ENCODE measurements around the gene SNAP29.
"Not testable (repeated sequence)": the region's sequence is repeated elsewhere in the genome, so short reads cannot be mapped to it uniquely, and the experiment has no call there.

SNAP29 gene

DNA sequence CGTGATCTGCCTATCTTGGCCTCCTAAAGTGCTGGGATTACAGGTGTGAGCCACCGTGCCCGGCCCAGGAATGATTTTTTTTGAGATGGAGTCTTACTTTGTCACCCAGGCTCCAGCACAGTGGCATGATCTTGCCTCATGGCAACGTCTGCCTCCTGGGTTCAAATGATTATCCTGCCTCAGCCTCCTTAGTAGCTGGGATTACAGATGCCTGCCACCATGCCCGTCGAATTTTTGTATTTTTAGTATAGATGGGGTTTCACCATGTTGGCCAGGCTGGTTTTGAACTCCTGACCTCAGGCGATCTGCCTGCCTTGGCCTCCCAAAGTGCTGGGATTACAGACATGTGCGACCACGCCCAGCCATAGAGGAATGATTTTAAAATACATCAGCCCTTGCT, 76.2 kb downstream of the SNAP29 start:
- DNase-seq: not testable (repeated sequence)

DNA sequence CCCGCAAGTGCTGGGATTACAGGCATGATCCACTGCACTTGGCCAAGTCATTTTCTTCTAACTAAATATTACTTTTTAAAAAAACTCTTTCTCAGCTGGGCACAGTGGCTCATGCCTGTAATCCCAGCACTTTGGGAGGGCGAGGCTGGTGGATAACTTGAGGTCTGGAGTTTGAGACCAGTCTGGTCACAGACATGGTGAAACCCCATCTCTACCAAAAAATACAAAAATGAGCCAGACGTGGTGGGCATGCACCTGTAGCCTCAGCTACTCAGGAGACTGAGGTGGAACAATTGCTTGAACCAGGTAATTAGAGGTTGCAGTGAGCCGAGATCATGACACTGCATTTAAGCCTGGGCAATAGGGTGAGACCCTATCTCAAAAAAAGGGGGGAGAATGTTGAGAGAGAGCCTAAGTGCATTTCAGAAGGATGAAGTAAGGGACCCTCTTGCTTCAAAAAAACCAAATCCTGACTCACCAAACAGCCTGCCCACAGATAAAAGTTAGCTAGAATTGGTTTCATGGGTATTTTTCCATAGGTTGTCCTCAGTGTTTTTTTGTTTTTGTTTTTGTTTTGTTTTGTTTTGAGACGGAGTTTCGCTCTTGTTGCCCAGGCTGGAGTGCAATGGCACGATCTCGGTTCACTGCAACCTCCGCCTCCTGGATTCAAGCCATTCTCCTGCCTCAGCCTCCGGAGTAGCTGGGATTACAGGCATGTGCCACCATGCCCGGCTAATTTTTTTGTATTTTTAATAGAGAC, 77.2 kb downstream of the SNAP29 start:
- not testable (repeated sequence) for DNase-seq

DNA sequence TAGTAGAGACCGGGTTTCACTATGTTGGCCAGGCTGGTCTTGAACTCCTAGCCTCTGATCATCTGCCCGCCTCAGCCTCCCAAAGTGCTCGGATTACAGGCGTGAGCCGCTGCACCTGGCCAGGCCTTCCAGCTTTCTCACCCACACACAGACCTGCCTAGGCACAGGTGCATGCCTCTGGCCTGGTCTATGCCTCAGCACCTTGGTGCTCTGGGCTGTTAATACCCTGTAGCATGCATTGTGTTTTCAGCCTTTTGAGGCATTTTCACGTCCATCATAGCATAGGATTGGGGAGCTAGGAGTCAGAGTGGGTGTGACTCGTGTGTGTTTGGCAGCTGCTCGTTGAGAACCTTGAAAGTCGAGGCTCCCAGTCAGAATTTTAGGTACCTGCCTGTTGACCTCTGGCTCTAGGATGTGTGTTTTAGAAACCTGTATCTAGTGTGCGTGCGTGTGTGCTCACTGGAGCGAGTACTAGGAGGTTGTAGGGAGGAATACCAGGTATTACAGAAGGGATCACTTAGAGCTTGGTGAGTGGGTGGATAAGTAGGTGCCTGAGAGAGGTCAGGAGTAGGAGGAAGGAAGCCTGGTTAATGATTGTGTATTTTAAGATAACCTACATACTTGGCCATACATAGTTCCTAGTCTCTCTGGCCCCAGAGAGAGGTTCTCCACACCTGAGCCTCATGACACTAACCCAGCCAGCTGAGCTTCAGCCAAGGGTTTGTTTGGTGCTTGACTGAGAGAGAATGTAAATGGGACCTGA, 78.4 kb downstream of the SNAP29 start:
- no peak for DNase-seq

DNA sequence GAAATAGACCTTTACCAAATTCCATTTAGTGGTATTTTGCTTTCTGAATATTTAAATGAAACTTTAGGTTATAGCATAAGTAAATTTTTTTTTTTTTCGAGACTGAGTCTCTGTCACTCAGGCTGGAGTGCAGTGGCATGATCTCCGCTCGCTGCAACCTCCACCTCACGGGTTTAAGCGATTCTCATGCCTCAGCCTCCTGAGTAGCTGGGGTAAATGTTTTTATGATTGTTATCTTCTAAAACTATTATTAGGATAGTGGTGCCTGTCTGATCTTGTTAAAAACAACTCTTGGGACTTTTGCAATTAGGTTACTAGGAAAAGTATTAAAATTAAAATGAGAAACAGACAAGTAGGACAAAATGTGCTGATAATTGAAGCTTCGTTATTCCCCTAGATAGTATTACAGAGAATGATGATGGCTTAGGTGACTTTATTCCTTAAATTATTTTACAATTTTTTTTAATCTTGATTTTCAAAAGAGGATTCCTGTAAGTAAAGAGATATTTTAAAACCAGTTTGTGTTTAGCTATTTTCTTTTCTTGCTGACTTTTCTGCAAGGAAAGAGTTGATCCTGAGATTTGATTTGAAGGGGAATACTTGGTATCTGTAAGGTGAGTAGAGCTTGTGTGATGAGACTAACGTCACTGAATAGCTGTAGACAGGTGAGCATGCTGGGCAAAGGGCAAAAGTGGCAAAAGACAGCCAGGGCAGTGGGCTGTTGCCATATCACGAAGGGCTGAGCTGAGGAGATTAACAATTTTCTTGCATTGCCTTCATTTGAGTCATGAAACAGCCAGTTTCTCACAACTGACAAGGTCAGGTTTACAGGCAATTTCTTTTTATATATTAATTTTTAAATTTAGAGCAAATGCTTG, 79.2 kb downstream of the SNAP29 start:
- no peak for DNase-seq

- not testable (repeated sequence) for DNase-seq
Measured at GRCh38 chr22:20939457-20940185, 80.8 kb downstream of the SNAP29 start.

DNA sequence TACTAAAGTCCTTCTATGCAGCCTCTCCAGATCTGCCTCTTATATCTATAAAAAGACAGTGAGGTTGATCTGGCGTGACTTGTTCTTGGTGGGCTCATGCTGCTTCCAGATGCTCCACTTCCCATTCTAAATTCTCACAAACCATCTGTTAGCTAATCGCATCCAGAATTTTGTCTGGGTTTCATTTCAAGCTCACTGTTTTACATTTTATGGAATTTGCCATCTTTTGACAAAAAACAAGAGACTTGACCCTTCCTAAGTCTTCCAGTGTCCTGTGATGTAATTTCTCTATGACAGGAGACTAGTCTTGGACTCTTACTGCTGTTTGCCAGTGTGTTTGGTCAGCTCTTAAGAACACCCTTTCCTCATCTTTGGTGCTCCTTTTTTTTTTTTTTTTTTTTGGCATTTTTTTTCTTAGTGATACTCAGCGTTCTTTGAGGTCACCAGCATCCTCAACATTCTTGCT, 81.4 kb downstream of the SNAP29 start:
- DNase-seq: no peak

All from NCI-H2081 (cell line).